Naive thymus-derived CD4-positive, alpha-beta T cell (primary cell): Measurements from ENCODE around the gene DMRTA2. TPM values are rescaled to one million over a fixed set of nuclear protein-coding genes. Genes with fewer than 3 reads are reported as not detected.
"Not testable (repeated sequence)": the region's sequence is repeated elsewhere in the genome, so short reads cannot be mapped to it uniquely, and the experiment has no call there.

Experiments used
- ATAC-seq: fragments of 150-1000 bp; cut with Tn5 transposase; 2 replicates; pipeline ENCODE4 v1.10.0; 2021; ENCODE audit warnings: mild to moderate bottlenecking, moderate library complexity
- CTCF ChIA-PET: fragments of 350-600 bp; sonication (Branson Sonifier 250); formaldehyde crosslinking; loops from one replicate; lab custom pipeline; 2021; ENCODE audit warnings: antibody characterized with exemption; lab: Charles Lee
- POLR2A ChIA-PET: fragments of 350-600 bp; sonication (Branson Sonifier 250); formaldehyde crosslinking; loops from one replicate; lab custom pipeline; 2021; ENCODE audit warnings: antibody characterized with exemption, inconsistent platforms; lab: Charles Lee
- DNase-seq, 9 donors: peaks; one replicate each; pipeline versions ENCODE4 v3.0.0 to v3.0.0-alpha.2; 2020 to 2022; ENCODE audit warnings: mixed read lengths in 1 of 9
- H3K27ac ChIP-seq: one replicate; pipeline ENCODE4 v1.7.0; 2013; ENCODE audit warnings: mild to moderate bottlenecking, low read depth, low read length, moderate library complexity
- H3K27me3 ChIP-seq, 2 donors: one replicate each; pipeline ENCODE4 v1.7.0; 2013; ENCODE audit warnings: low read length in 2 of 2, mild to moderate bottlenecking in 2 of 2, moderate library complexity in 2 of 2; ENCODE audit not compliant: control insufficient read depth in 2 of 2, insufficient read depth in 2 of 2
- H3K36me3 ChIP-seq, 3 experiments: 1 replicate in 2 of 3; 2 replicates in 1 of 3; pipeline ENCODE4 v1.7.0; 2013; ENCODE audit warnings: low read length in 3 of 3, mild to moderate bottlenecking in 3 of 3, moderate library complexity in 1 of 3; ENCODE audit not compliant: insufficient read depth in 3 of 3, control insufficient read depth in 2 of 3
- H3K4me1 ChIP-seq, 2 donors: one replicate each; pipeline ENCODE4 v1.7.0; 2013; ENCODE audit warnings: low read length in 2 of 2, mild to moderate bottlenecking in 2 of 2, moderate library complexity in 1 of 2; ENCODE audit not compliant: control insufficient read depth in 2 of 2, insufficient read depth in 2 of 2
- H3K4me3 ChIP-seq: 2 replicates; pipeline ENCODE4 v1.7.0; 2013; ENCODE audit warnings: mild to moderate bottlenecking, low read length
- H3K9me3 ChIP-seq, 3 experiments: 1 replicate in 2 of 3; 2 replicates in 1 of 3; pipeline ENCODE4 v1.7.0; 2013; ENCODE audit warnings: low read length in 3 of 3; ENCODE audit not compliant: control insufficient read depth in 2 of 3
- H3K27ac Mint-ChIP-seq, 9 donors: one replicate each; pipeline ENCODE4 v1.8.0; 2020 to 2022; ENCODE audit warnings: mixed read lengths in 9 of 9, mild to moderate bottlenecking in 8 of 9, moderate library complexity in 5 of 9, inconsistent platforms in 2 of 9
- H3K27me3 Mint-ChIP-seq, 5 donors: one replicate each; pipeline ENCODE4 v1.8.0; 2021 to 2022; ENCODE audit warnings: mixed read lengths in 5 of 5, mild to moderate bottlenecking in 1 of 5
- H3K36me3 Mint-ChIP-seq, 5 donors: one replicate each; pipeline ENCODE4 v1.8.0; 2020 to 2022; ENCODE audit warnings: mixed read lengths in 5 of 5, mild to moderate bottlenecking in 3 of 5, inconsistent platforms in 1 of 5
- H3K4me1 Mint-ChIP-seq, 7 donors: one replicate each; pipeline ENCODE4 v1.8.0; 2020 to 2022; ENCODE audit warnings: mixed read lengths in 7 of 7, mild to moderate bottlenecking in 3 of 7, inconsistent platforms in 1 of 7
- H3K4me3 Mint-ChIP-seq, 10 donors: one replicate each; pipeline ENCODE4 v1.8.0; 2020 to 2022; ENCODE audit warnings: mild to moderate bottlenecking in 10 of 10, mixed read lengths in 10 of 10, moderate library complexity in 6 of 10, inconsistent platforms in 2 of 10
- H3K9me3 Mint-ChIP-seq, 11 donors: one replicate each; pipeline ENCODE4 v1.8.0; 2020 to 2022; ENCODE audit warnings: mixed read lengths in 11 of 11, mild to moderate bottlenecking in 4 of 11, inconsistent platforms in 1 of 11, moderate library complexity in 1 of 11
- intact Hi-C, 2 donors: fragments of 100-400 bp; cut with micrococcal nuclease; formaldehyde crosslinking; loops; one replicate each; pipeline ENCODE4 v1.15.1; 2023
- polyA plus RNA-seq, 2 donors: library from polyadenylated mRNA; unstranded; fragments of 300-500 nt; fragmentation: Illumina TruSeq; gene quantifications; one replicate each; pipeline ENCODE4 v1.2.3, GENCODE V29; 2021
- total RNA-seq, 6 experiments: library from RNA in 5 of 6; stranded (reverse) in 5 of 6; gene quantifications; 1 replicate in 5 of 6; 2 replicates in 1 of 6; pipeline ENCODE4 v1.2.3 and lab custom pipeline; 2021 to 2026

DMRTA2 gene
- total and polyA plus RNA-seq, 7 experiments from 2014 or later = not detected

- H3K4me3 Mint-ChIP-seq = no peak overlapping the region
- intact Hi-C loops = no loop called here
Observed at GRCh38 chr1:50415235-50416149, 7.8 kb downstream of the DMRTA2 start.

GRCh38 chr1:50414853-50415234 lies 8.4 kb downstream of the DMRTA2 start:
- H3K4me1 Mint-ChIP-seq = peaks cover 5 to 21% (median 16%) of the 10 kb centered on the region in 7 donors
- H3K36me3 Mint-ChIP-seq = peaks cover 0 to 2% (median 0%) of the 10 kb centered on the region in 5 donors
- H3K9me3 Mint-ChIP-seq = peaks cover 0 to 16% (median 9%) of the 10 kb centered on the region in 11 donors
- Histone ChIP-seq H3K9me3 (peaks cover 0 to 4% (median 0%) of the 10 kb centered on the region in 3 experiments), H3K4me1 (no peaks in the 10 kb centered on the region), H3K36me3 (no peaks in the 10 kb centered on the region), H3K27me3 (no peaks in the 10 kb centered on the region), H3K27ac (no peak overlapping the region), H3K4me3 (no peak overlapping the region)
- ChIA-PET POLR2A (no interaction called here), CTCF (no interaction called here)
- no peak overlapping the region for H3K4me3 Mint-ChIP-seq
- H3K27me3 Mint-ChIP-seq = peaks cover 58 to 71% (median 69%) of the 10 kb centered on the region in 5 donors
- H3K27ac Mint-ChIP-seq = no peak overlapping the region
- DNase-seq = no peak
- ATAC-seq = no peak
- intact Hi-C loops = no loop called here

More at GRCh38 chr1:50415235-50416149, 7.8 kb downstream of the DMRTA2 start:
- DNase-seq = no peak
- no peaks in the 10 kb centered on the region for H3K27me3 ChIP-seq
- ATAC-seq = no peak
- Mint-ChIP-seq H3K4me1 (peaks cover 11 to 27% (median 22%) of the 10 kb centered on the region in 7 donors), H3K36me3 (peaks cover 0 to 4% (median 0%) of the 10 kb centered on the region in 5 donors), H3K9me3 (peaks cover 0 to 14% (median 9%) of the 10 kb centered on the region in 11 donors), H3K27ac (no peak overlapping the region), H3K27me3 (peaks cover 65 to 72% (median 69%) of the 10 kb centered on the region in 5 donors)
- no peak overlapping the region for H3K4me3 ChIP-seq
- CTCF ChIA-PET = no interaction called here
- no peaks in the 10 kb centered on the region for H3K4me1 ChIP-seq
- no peak overlapping the region for H3K27ac ChIP-seq
- no peaks in the 10 kb centered on the region for H3K36me3 ChIP-seq
- H3K9me3 ChIP-seq = peaks cover 0 to 4% (median 0%) of the 10 kb centered on the region in 3 experiments
- POLR2A ChIA-PET = no interaction called here

DNA sequence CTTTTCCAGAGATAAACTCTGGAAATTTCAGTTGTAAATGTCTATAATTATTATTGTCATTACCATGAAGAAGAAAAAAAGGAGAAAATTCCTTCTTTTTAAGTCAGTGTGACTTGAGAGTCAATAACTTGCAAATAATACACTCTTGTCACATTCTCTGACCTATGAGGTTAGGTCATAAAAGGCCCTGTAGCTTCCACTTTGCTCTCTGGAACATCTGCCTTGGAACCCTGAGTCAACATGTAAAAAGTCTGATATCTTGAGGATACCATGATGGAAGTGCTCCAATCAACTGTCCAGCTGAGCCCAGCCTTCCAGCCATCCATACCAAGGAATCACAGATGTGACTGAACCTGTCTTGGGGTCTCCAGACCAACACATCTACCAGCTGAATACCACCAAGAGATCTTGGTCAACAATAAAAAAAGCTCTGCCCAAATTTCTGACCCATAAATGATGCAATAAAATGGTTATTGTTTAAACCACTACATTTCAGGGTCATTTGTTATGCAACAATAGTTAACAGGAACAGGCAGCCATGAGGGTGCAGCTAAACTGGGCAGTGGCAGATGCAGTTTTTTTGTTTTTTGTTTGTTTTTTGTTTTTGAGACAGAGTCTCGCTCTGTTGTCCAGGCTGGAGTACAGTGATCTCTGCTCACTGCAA lies 10.3 kb downstream of the DMRTA2 start:
- Mint-ChIP-seq H3K4me3 (no peak overlapping the region), H3K27me3 (peaks cover 51 to 68% (median 67%) of the 10 kb centered on the region in 5 donors), H3K27ac (no peak overlapping the region), H3K4me1 (peaks cover 2 to 14% (median 10%) of the 10 kb centered on the region in 7 donors), H3K36me3 (peaks cover 0 to 2% (median 0%) of the 10 kb centered on the region in 5 donors), H3K9me3 (peaks cover 0 to 20% (median 9%) of the 10 kb centered on the region in 11 donors)
- H3K27me3 ChIP-seq = no peaks in the 10 kb centered on the region
- H3K36me3 ChIP-seq = no peaks in the 10 kb centered on the region
- ChIA-PET CTCF (no interaction called here), POLR2A (no interaction called here)
- peaks cover 0 to 4% (median 0%) of the 10 kb centered on the region in 3 experiments for H3K9me3 ChIP-seq
- ATAC-seq (no peak), DNase-seq (no peak)
- H3K27ac ChIP-seq = no peak overlapping the region
- H3K4me3 ChIP-seq = no peak overlapping the region
- intact Hi-C loops = no loop called here
- no peaks in the 10 kb centered on the region for H3K4me1 ChIP-seq

DNA sequence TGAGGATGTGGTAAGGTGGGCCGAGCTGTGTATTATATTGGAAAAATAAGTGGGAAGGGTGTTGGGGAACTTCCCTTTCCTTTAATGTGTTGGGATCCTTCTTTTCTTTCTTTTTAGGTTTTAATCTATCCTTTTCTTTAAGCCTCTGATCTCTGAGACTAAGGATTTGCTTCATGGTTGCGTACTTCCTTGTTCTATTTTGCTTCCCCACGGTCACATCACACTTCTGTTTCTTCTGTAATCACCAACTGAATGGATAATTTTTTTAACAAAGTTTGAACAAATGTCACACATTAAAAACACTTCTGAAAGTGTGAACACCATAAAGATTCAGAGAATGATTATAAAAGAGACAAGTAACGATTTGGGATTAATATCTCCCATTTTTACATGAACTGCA lies 17.4 kb downstream of the DMRTA2 start:
- no peaks in the 10 kb centered on the region for H3K9me3 ChIP-seq
- H3K4me3 ChIP-seq = no peak overlapping the region
- Mint-ChIP-seq H3K9me3 (peaks cover 0 to 14% (median 3%) of the 10 kb centered on the region in 11 donors), H3K4me1 (no peaks in the 10 kb centered on the region), H3K27ac (no peak overlapping the region), H3K27me3 (peaks cover 38 to 70% (median 62%) of the 10 kb centered on the region in 5 donors), H3K4me3 (no peak overlapping the region), H3K36me3 (no peaks in the 10 kb centered on the region)
- H3K36me3 ChIP-seq = no peaks in the 10 kb centered on the region
- POLR2A ChIA-PET = no interaction called here
- H3K27ac ChIP-seq = no peak overlapping the region
- H3K27me3 ChIP-seq = no peaks in the 10 kb centered on the region
- ATAC-seq (no peak), DNase-seq (no peak)
- H3K4me1 ChIP-seq = no peaks in the 10 kb centered on the region
- intact Hi-C loops = no loop called here
- CTCF ChIA-PET = no interaction called here

GRCh38 chr1:50393522-50394120 lies 29.6 kb downstream of the DMRTA2 start:
- ChIA-PET POLR2A (no interaction called here), CTCF (no interaction called here)
- DNase-seq (no peak), ATAC-seq (no peak)
- no peaks in the 10 kb centered on the region for H3K27me3 ChIP-seq
- H3K36me3 ChIP-seq = no peaks in the 10 kb centered on the region
- intact Hi-C loops = no loop called here
- Mint-ChIP-seq H3K27me3 (peaks cover 6 to 53% (median 34%) of the 10 kb centered on the region in 5 donors), H3K9me3 (peaks cover 0 to 29% (median 6%) of the 10 kb centered on the region in 11 donors), H3K27ac (no peak overlapping the region), H3K4me1 (no peaks in the 10 kb centered on the region), H3K4me3 (no peak overlapping the region), H3K36me3 (peaks cover 0 to 5% (median 0%) of the 10 kb centered on the region in 5 donors)
- H3K4me3 ChIP-seq = no peak overlapping the region
- H3K4me1 ChIP-seq = no peaks in the 10 kb centered on the region
- H3K9me3 ChIP-seq = no peaks in the 10 kb centered on the region
- no peak overlapping the region for H3K27ac ChIP-seq

DNA sequence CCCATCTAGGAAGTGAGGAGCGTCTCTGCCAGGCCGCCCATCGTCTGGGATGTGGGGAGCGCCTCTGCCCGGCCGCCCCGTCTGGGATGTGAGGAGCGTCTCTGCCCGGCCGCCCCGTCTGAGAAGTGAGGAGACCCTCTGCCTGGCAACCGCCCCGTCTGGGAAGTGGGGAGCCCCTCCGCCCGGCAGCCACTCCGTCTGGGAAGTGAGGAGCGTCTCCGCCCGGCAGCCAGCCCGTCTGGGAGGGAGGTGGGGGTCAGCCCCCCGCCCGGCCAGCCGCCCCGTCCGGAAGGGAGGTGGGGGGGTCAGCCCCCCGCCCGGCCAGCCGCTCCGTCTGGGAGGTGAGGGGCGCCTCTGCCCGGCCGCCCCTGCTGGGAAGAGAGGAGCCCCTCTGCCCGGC lies 41.7 kb downstream of the DMRTA2 start:
- ATAC-seq, CTCF ChIA-PET, H3K36me3 Mint-ChIP-seq, H3K27me3 ChIP-seq, H3K4me1 ChIP-seq, H3K27ac ChIP-seq, POLR2A ChIA-PET, H3K27ac Mint-ChIP-seq, H3K4me3 ChIP-seq, H3K9me3 ChIP-seq, H3K4me3 Mint-ChIP-seq, DNase-seq, H3K36me3 ChIP-seq, H3K4me1 Mint-ChIP-seq, intact Hi-C loops: not testable (repeated sequence)
- Mint-ChIP-seq H3K9me3 (peaks cover 0 to 21% (median 3%) of the 10 kb centered on the region in 11 donors), H3K27me3 (peaks cover 3 to 20% (median 16%) of the 10 kb centered on the region in 5 donors)
